ENCODE data around the gene UBAP1L. TPM values are rescaled to one million over a fixed set of nuclear protein-coding genes. Genes with fewer than 3 reads are reported as not detected.

The UBAP1L gene
- polyA plus RNA-seq, 1 experiment, result 1.0 TPM

DNA sequence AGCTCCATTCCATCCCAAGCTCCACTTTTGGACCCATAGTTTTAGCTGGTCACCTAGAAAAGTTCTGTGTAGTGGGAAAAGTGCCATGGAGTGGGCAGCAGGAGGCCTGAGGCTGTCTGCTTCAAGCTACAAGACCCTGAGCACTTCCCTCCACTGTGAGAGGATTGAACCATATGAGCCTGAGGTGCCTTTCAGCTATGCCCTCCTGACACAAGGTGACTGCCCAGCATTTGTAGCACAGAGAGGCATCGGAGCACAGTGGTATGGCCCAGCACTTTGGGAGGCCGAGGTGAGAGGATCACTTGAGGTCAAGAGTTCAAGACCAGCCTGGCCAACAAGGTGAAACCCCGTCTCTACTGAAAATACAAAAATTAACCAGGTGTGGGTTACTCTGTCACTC, 42.4 kb downstream of the UBAP1L start:
- no peak for DNase-seq (ENCODE audit: low read depth)
- Histone ChIP-seq H3K4me3 (ENCODE audit: low read depth, low read length) (no peak overlapping the region), H3K36me3 (ENCODE audit: control insufficient read depth, insufficient read depth, low read length) (no peaks in the 10 kb centered on the region), H3K27me3 (ENCODE audit: control insufficient read depth, insufficient read depth, low read length) (no peaks in the 10 kb centered on the region; the same call in 1 of the 2 replicates)
- ChIA-PET POLR2A (no interaction called here), CTCF (interaction anchor here (0.9 to 9.3 kb wide), 4 partner anchors 10 to 39 kb away, joined by 4 to 61 read pairs (median 14); no protein-coding TSS in a partner anchor)
- TF ChIP-seq, protein P1, sequence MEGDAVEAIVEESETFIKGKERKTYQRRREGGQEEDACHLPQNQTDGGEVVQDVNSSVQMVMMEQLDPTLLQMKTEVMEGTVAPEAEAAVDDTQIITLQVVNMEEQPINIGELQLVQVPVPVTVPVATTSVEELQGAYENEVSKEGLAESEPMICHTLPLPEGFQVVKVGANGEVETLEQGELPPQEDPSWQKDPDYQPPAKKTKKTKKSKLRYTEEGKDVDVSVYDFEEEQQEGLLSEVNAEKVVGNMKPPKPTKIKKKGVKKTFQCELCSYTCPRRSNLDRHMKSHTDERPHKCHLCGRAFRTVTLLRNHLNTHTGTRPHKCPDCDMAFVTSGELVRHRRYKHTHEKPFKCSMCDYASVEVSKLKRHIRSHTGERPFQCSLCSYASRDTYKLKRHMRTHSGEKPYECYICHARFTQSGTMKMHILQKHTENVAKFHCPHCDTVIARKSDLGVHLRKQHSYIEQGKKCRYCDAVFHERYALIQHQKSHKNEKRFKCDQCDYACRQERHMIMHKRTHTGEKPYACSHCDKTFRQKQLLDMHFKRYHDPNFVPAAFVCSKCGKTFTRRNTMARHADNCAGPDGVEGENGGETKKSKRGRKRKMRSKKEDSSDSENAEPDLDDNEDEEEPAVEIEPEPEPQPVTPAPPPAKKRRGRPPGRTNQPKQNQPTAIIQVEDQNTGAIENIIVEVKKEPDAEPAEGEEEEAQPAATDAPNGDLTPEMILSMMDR (IDR thresholded peaks at IDR 0.05; ENCODE audit: insufficient read depth, low read depth, low read length), result no peak

DNA sequence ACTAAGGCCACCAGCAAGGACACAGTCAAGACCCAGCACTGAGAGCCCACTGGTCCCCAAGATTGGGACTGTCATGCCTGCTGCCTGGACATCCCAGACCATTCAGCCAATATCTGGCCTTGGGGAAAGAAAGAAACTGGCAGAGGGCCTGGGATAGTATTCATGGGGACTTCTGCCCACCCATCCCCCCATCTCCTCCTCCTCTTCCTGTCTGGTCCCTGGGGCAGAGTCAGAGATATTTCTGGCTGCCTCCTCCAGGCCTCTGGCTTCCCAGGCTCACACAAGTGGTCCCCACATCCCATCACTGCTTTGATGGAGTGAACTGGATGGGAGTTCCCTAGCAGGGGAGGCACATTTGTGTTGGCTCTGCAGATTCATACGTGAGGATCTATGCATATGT, 43.0 kb downstream of the UBAP1L start:
- H3K36me3 ChIP-seq (ENCODE audit: control insufficient read depth, insufficient read depth, low read length), result no peaks in the 10 kb centered on the region
- ChIA-PET CTCF (interaction anchor here (0.9 to 9.3 kb wide), 4 partner anchors 11 to 38 kb away, joined by 4 to 61 read pairs (median 14); no protein-coding TSS in a partner anchor), POLR2A (no interaction called here)
- H3K4me3 ChIP-seq (ENCODE audit: low read depth, low read length), result no peak overlapping the region
- H3K27me3 ChIP-seq (ENCODE audit: control insufficient read depth, insufficient read depth, low read length), result peaks cover 4% of the 10 kb centered on the region
- no peak for DNase-seq (ENCODE audit: low read depth)
- TF ChIP-seq, protein P1 (IDR thresholded peaks at IDR 0.05; ENCODE audit: insufficient read depth, low read depth, low read length), result no peak

DNA sequence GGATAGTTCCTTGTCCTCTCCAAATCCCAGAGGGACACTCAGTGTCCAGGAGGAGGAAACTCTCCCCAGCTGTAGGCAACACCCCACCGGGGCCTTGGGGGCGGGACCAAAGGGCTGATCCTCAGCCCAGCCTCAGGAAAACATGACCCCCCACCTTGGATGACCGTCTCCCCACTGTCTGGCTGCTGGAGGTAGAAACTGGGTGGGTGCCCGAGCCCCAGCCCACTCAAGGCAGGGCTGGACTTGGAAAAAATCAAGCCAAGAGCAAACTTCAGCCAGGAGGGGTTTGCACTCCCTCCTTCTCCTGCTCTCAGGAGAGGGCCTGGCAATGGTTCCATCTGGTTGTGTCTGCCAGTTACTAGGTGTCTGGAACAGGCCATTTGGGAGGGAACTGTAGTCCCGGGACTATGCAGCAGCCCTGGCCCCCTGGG, 43.6 kb downstream of the UBAP1L start:
- no peak for DNase-seq (ENCODE audit: low read depth)
- Histone ChIP-seq H3K27me3 (ENCODE audit: control insufficient read depth, insufficient read depth, low read length) (peaks cover 9% of the 10 kb centered on the region), H3K4me3 (ENCODE audit: low read depth, low read length) (no peak overlapping the region), H3K36me3 (ENCODE audit: control insufficient read depth, insufficient read depth, low read length) (no peaks in the 10 kb centered on the region)
- CTCF ChIA-PET, result interaction anchor here (9.3 kb wide), 1 partner anchor 16 kb away, joined by 61 read pairs; no protein-coding TSS in a partner anchor
- TF ChIP-seq, protein P1 (IDR thresholded peaks at IDR 0.05; ENCODE audit: insufficient read depth, low read depth, low read length), result no peak
- POLR2A ChIA-PET, result no interaction called here

DNA sequence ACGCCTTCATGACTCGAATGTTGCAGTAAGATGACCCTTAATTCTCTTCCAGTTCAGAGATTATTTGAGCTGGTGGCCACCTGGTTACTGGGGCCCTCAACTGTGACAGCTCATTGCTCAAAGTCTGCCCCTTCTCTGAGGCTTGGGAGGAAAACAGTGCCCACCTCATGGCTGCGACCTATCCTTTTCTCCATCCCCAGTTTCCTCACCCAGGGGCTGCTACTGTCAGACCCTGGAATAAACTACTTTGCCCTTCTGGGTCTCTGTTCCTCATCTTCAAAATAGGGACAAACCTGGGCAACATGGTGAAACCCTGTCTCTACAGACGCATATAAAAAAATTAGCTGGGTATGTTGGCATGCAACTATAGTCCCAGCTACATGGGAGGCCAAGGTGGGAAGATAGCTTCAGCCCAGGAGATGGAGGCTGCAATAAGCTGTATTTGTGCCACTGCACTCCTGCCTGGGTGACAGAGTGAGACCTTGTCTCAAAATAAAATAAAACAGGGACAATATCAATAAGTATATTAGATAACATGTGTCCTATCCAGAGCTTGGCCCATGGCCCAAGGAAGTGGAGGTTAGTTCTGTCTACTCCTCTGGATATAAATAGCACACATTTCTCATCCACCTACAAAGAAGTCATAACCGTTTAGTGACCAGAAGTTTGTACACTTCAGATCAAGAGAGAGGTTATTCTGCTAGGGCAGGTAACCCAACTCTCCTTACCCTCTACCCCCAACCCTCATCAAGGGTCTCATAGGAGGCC, 45.0 kb downstream of the UBAP1L start:
- ChIA-PET POLR2A (no interaction called here), CTCF (interaction anchor here (1.2 to 6.5 kb wide), 4 partner anchors 9 to 36 kb away, joined by 6 to 59 read pairs (median 34); partner anchors contain the start of gene KBTBD13)
- no peak for DNase-seq (ENCODE audit: low read depth)
- TF ChIP-seq, protein P1 (IDR thresholded peaks at IDR 0.05; ENCODE audit: insufficient read depth, low read depth, low read length), result no peak
- H3K27me3 ChIP-seq (ENCODE audit: control insufficient read depth, insufficient read depth, low read length), result peaks cover 18% of the 10 kb centered on the region
- no peaks in the 10 kb centered on the region for H3K36me3 ChIP-seq (ENCODE audit: control insufficient read depth, insufficient read depth, low read length)
- H3K4me3 ChIP-seq (ENCODE audit: low read depth, low read length), result no peak overlapping the region

DNA sequence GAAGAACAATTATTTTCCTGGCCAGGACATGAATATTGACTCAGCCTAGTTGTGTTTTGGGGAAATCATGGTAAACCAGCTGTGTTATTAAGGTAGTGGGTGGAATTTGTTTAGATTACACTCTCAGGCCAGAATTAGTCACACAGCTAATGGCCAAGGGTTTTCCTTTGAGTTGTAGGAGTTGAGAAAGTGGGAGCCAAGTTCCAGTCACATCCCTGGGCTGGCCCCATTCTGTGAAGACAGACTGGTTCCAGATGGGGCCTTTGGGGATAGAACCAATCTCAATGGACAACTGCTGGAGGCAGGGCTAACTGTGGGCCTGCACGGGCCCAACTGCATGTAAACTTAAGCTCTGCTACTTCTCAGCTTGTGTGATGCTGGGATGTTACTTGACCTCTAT, 45.8 kb downstream of the UBAP1L start:
- no peaks in the 10 kb centered on the region for H3K36me3 ChIP-seq (ENCODE audit: control insufficient read depth, insufficient read depth, low read length)
- CTCF ChIA-PET, result interaction anchor here (1.2 to 6.5 kb wide), 4 partner anchors 10 to 35 kb away, joined by 6 to 59 read pairs (median 34); partner anchors contain the start of gene KBTBD13
- no peak overlapping the region for H3K4me3 ChIP-seq (ENCODE audit: low read depth, low read length)
- H3K27me3 ChIP-seq (ENCODE audit: control insufficient read depth, insufficient read depth, low read length), result peaks cover 20% of the 10 kb centered on the region
- POLR2A ChIA-PET, result interaction anchor here (0.6 kb wide), 1 partner anchor 212 kb away, joined by 4 read pairs; no protein-coding TSS in a partner anchor
- TF ChIP-seq, protein P1 (IDR thresholded peaks at IDR 0.05; ENCODE audit: insufficient read depth, low read depth, low read length), result no peak
- peak; percentile 91 for DNase-seq (ENCODE audit: low read depth)

Data from BJ (cell line).